GM21717 (cell line): ENCODE results near the gene KIF25.
"Not testable (repeated sequence)": the region's sequence is repeated elsewhere in the genome, so short reads cannot be mapped to it uniquely, and the experiment has no call there.

ENCODE experiments used
- ATAC-seq: cut with Tn5 transposase; IDR thresholded peaks from one replicate; pipeline ENCODE4 v1.9.1; 2021; ENCODE audit warnings: mild to moderate bottlenecking, moderate library complexity; ENCODE audit not compliant: unreplicated experiment

KIF25 gene

GRCh38 chr6:167993169-167993568 is 4.3 kb upstream of the KIF25 start:
- ATAC-seq: no peak

- no peak for ATAC-seq
Observed at GRCh38 chr6:167993831-167994230, 3.6 kb upstream of the KIF25 start.

DNA sequence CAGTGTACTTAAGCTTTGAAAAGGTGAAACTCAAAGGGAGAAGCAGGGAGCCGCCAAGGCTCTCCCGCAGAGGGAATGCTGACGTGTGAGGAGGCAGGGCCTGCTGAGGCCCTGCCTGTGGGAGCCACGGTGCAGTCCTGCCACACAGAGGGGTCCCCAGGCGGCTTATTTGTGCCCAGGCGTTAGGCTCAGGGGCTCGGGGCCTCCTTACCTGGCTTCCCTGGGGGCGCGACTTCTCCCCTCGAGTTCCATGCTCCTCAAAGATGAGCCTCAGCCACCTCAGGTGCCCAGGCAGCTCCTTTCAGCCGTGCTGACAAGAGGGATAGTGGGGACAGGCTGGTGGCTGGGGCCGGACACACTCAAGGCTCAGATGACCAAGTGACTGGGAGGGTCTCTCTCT is 2.2 kb upstream of the KIF25 start:
- no peak for ATAC-seq

DNA sequence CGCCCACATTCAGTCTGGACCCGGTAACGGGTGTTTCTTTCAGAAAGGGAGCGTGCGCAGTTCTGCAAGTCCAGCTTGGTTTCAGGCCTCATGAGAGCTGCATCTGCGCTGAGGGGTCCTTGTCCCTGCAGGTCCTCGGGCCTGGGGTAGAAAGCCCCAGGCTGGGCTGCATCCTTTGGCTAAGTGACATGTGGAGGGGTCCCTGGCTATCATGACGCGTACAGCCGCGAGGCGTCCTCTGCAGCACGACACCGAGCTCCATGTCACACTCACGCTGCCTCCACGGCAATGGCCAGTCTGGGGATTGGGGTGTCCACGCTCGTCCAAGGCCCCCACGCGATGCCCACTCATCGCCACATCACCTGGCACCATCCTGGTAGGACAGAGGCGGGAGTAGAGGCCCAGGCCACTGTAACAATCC is 1.7 kb upstream of the KIF25 start:
- ATAC-seq: no peak

DNA sequence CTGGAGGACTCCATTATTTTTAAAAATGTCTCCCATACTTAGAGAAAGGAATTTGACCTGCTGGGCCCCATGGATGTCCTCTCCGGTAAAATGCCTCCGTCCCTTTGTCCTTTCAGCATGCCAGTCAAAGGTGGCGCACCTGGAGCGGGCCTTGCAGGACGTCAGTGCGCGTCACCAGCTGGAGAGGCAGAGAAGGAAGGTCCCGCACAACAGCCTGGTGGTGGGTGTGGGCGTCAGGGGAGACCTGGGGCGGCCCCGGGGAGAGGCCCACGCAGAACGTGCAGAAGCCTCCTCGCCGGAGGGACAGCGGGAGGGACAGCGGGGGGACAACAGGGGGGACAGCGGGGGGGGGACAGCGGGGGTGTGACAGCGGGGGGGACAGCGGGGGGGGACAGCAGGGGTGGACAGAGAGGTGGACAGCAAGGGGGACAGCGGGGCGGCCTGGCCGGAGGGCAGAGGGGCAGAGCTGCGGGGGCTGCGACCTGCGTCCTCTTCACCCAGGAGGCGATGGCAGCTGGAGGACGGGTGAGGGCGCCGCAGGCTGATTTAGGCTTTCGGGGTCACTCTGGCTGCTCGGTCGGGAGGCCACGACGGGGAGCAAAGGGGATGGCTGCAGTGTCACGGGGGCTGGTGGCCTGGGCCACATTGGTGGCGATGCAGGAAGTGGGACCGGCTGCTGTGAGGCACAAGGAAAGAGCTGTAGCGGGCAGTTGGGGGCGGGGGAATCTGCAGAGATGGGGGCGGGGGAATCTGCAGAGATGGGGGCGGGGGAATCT is 859 bp upstream of the KIF25 start:
- ATAC-seq: no peak

- no peak for ATAC-seq
Observed at GRCh38 chr6:167998215-167998614, 744 bp downstream of the KIF25 start.

GRCh38 chr6:168000198-168001028 is 2.9 kb downstream of the KIF25 start:
- ATAC-seq: no peak

DNA sequence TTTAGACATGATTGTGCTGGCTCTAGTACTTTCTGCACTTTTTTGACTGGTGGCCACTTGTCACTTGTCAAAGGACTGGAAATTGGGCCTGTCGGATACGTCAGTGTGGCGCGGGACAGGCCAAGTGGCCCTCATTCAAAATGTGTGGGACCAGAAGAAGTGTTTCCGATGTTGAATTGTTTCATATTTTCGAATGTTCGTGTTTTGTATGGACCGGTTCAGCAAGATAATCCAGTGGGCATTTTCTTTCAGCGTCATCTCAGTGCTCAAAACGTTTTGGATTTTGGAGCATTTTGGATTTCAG is 3.5 kb downstream of the KIF25 start:
- ATAC-seq: no peak

DNA sequence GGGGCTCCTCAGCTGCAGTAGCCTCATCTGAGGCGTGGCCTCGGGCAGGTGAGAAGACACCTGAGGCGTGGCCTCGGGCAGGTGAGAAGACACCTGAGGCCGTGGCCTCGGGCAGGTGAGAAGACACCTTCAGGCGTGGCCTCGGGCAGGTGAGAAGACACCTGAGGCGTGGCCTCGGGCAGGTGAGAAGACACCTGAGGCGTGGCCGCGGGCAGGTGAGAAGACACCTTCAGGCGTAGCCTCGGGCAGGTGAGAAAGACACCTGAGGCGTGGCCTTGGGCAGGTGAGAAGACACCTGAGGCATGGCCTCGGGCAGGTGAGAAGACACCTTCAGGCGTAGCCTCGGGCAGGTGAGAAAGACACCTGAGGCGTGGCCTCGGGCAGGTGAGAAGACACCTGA is 4.0 kb downstream of the KIF25 start:
- not testable (repeated sequence) for ATAC-seq

- ATAC-seq: no peak
Observed at GRCh38 chr6:168002804-168003203, 5.3 kb downstream of the KIF25 start.

DNA sequence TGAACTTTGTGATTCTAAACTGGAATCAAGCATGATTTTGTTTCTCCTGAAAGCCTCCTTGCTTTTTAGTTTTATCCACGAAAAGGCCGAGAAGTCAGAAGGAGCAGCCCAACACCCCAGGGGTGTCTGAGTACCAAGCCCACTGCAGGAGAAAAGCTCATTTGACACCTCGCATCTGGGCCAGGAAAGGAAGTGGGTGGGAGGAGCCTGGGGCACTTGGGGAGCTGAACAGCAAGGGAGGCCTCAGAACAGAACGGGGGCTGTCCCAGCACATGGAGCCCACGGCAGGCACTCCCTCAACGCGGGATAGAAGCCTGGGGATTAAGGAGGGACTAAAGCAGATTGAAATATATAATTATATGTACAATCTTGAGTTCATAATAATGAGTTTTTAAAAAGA is 6.6 kb downstream of the KIF25 start:
- no peak for ATAC-seq

DNA sequence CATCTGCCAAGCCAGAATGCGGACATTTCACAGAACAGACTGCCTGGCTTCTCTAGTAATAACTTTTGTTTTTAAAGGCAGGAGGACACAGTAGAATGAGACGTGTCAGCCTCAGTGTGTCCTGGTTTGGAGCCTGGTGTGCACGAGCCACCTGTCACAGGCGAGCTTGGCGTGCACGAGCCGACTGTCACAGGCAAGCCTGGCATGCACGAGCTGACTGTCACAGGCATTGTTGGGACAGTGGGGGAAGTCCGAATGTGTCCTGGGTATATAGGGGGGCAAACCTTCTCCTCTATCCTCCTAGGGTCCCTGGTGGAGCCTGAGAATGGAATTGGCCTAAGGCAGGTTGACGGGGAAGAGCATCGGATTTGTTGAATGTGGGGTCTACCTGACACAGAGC is 7.5 kb downstream of the KIF25 start:
- no peak for ATAC-seq

DNA sequence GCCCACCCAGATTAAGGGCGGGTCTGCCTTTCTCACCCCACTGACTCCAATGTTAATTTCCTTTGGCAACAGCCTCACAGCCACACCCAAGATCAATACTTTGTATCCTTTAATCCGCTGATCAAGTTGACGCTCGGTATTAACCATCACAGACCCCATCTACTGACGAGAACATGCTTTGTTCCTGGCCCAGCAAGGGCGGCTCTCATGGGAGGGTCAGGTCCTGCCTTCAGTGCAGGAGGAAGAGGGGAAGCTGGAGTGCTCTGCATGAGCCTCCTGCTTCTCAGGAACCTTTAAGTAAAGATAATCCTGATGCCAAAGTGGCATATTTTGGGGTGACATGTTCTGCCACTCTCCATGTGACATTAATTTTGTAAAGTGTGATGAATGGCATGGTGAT is 8.3 kb downstream of the KIF25 start:
- ATAC-seq: no peak

GRCh38 chr6:168007592-168008338 is 10.3 kb downstream of the KIF25 start:
- no peak for ATAC-seq

DNA sequence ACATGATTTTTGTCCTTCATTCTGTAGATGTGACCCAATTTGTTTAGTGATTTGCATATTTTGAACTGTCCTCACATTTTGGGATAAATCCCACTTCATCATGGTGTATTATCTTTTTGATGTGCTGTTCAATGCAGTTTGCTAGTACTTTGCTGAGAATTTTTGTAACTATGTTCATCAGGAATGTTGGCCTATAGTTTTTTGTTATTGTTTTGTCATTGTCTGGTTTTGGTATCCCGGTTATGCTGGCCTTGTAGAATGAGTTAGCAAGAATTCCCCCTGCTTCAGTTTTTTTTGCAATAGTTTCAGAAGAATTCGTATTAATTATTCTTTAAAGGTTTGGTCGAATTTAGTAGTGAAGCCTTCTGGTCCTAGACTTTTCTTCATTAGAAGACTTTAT is 11.9 kb downstream of the KIF25 start:
- ATAC-seq: no peak

- ATAC-seq: no peak
Observed at GRCh38 chr6:168011291-168011690, 13.8 kb downstream of the KIF25 start.

DNA sequence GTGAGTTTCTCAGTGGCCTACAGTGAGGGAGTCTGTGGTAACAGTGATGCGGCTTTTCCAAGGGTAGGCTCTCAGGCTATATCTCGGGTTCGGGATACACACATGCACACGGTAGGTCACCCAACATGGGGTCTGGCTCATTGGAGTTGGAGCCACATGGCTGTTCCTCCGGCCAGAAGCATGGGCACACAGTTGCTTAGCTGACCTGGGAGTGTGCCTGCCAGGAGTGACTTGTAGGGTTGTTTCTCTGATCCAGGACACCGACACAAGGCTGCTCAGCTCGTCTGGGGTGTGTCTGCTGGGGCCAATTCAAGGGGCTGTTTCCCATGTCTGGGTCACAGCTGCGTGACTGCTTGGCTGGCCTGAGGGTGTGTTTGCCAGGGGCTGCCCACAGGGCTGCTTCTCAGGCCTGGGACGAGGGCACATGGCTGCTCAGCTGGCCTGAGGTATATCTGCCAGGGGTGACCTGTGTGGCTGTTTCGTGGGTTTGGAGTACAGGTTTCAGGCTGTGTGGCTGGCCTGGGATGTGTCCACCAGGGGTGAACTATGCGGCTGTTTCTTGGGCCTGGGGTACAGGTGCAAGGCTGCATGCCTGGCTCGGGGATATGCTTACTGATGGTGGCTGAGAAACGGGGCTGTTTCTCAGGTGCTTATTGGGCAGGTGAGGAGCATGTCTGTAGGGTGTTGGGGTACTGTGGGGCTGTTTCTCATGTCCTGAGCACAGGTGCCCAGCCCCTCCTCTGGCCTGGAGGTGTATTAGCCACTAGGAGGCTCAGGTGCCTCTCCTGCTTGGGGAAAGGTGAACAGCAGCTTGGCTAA is 15.2 kb downstream of the KIF25 start:
- no peak for ATAC-seq

DNA sequence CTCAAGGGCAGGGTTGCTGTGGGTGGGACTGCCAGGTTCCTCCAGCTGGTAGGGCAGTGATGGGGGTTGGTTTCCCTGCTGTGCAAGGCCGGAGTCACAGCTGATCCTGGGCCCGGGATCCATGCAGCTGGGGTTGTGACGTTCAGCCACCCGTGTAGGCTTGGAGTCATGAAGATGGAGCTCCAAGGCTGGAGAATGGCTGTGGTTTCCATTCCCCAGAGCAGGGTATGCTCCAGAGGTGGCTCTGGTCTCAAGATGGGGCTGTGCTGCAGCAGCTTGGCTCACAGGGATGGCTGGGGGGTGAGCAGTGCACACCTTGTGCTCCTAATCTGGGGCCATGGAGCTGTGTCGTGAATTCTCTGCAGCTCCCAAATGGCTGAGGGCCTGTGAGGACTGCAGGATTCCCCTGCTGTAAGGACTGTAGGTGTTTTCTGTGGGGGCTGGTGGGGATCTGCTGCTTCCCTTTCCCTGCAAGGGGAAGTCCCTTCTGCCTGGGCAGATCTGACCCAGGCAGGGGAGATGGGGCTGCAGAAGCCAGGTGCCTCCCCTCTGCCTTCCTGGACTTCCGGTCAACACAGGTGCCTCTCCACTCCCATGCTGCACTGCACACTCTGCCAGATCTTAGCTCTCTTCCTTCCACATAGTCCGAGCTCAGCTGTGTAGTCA is 15.9 kb downstream of the KIF25 start:
- no peak for ATAC-seq

DNA sequence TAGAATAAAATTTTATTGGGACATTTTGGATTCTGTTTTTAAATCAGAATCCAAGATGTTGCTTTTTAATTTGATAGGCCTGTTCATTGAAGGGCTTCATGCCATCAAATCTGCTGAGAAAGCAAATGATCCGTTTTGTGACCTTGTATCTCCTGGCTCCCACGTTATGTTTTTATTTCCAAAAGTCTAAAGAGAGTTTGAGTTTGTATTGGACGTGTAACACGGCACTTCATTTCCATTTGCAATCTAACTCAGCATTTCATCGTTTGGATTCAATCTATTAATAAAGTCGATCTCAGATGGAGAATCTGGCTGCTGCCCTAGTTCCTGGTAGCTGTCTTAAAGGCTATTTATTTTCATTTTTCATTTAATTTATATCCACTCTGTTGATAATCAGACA is 17.0 kb downstream of the KIF25 start:
- ATAC-seq: no peak

DNA sequence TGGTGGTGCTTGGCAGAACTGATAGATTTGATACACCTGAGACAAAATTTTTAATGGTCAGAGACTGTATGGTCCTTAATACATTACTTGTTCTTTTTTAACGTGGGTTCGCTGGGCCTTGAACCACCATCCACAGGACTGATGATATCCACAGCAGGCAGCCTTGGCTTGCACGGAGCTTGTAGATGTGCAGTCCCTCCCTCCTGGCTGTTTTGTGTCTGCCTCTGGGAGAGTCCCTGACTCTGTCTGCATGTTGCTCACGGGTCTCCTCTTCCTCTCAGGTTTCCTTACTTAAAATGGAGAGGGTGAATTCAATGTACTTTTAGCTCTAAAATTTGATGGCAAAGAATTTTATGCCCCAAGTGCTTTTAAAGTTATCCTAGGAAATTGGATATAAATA is 17.5 kb downstream of the KIF25 start:
- no peak for ATAC-seq
